IMR-90 (cell line): ENCODE measurements around the gene PHAX. TPM values are rescaled to one million over a fixed set of nuclear protein-coding genes. Genes with fewer than 3 reads are reported as not detected.

ENCODE experiments used
- ATAC-seq: fragments of 200-7000 bp; cut with Tn5 transposase; 2 replicates; pipeline ENCODE4 v1.9.1; 2020; ENCODE audit warnings: low read depth, mild to moderate bottlenecking, moderate library complexity
- BruUV-seq: library from RNA; stranded (reverse); fragments of 400-500 nt; replicated peaks from 2 replicates; lab custom pipeline; 2021; lab: Mats Ljungman, UMichigan
- CTCF ChIA-PET: fragments of 300-600 bp; formaldehyde crosslinking; extraction: SDS; loops from one replicate; lab custom pipeline; 2021; ENCODE audit warnings: antibody characterized with exemption; lab: Yijun Ruan, JAX
- POLR2A ChIA-PET: fragments of 300-600 bp; sonication (Branson Sonifier 250); formaldehyde crosslinking; loops from one replicate; lab custom pipeline; 2022; ENCODE audit warnings: antibody characterized with exemption; ENCODE audit not compliant: unreplicated experiment; lab: Charles Lee
- DNase-seq: peaks from one replicate; pipeline ENCODE4 v3.0.0; 2013
- H2AFZ ChIP-seq: replicated peaks from 2 replicates; pipeline ENCODE3; 2013; ENCODE audit warnings: low read length, mild to moderate bottlenecking; ENCODE audit not compliant: poor library complexity
- H2AK5ac ChIP-seq: 2 replicates; pipeline ENCODE4 v1.6.1; 2013; ENCODE audit warnings: low read depth, low read length, inconsistent platforms
- H2AK9ac ChIP-seq: replicated peaks from 2 replicates; pipeline ENCODE3; 2013; ENCODE audit warnings: mild to moderate bottlenecking, low read depth, low read length, moderate library complexity; ENCODE audit not compliant: poor library complexity
- H2BK120ac ChIP-seq: 2 replicates; pipeline ENCODE4 v1.6.1; 2013; ENCODE audit warnings: low read depth, low read length, inconsistent platforms
- H2BK15ac ChIP-seq: 3 replicates; pipeline ENCODE4 v1.6.1; 2013; ENCODE audit warnings: low read depth, low read length, inconsistent platforms
- H2BK20ac ChIP-seq: 2 replicates; pipeline ENCODE4 v1.6.1; 2013; ENCODE audit warnings: low read depth, mild to moderate bottlenecking, inconsistent platforms, low read length, moderate library complexity
- H2BK5ac ChIP-seq: 2 replicates; pipeline ENCODE4 v1.6.1; 2013; ENCODE audit warnings: mild to moderate bottlenecking, low read depth, low read length, inconsistent platforms; ENCODE audit not compliant: poor library complexity, severe bottlenecking
- H3K14ac ChIP-seq: replicated peaks from 2 replicates; pipeline ENCODE4 v1.6.1; 2013; ENCODE audit warnings: low read depth, low read length, inconsistent platforms
- H3K18ac ChIP-seq: 2 replicates; pipeline ENCODE4 v1.6.1; 2013; ENCODE audit warnings: low read depth, low read length, control low read depth
- H3K23ac ChIP-seq: 2 replicates; pipeline ENCODE4 v1.6.1; 2013; ENCODE audit warnings: low read depth, low read length, inconsistent platforms
- H3K27ac ChIP-seq: 2 replicates; pipeline ENCODE4 v1.5.1; 2013; ENCODE audit warnings: mild to moderate bottlenecking, control low read depth, low read length; ENCODE audit not compliant: insufficient read depth
- H3K27me3 ChIP-seq: 2 replicates; pipeline ENCODE4 v1.6.1; 2013; ENCODE audit warnings: low read length; ENCODE audit not compliant: control insufficient read depth, insufficient read depth
- H3K36me3 ChIP-seq: 2 replicates; pipeline ENCODE4 v1.6.1; 2013; ENCODE audit warnings: low read length, mixed read lengths; ENCODE audit not compliant: control insufficient read depth, insufficient read depth
- H3K4ac ChIP-seq: 2 replicates; pipeline ENCODE4 v1.6.1; 2013; ENCODE audit warnings: low read depth, low read length, inconsistent platforms
- H3K4me1 ChIP-seq: 2 replicates; pipeline ENCODE4 v1.6.1; 2013; ENCODE audit warnings: low read length, mixed read lengths; ENCODE audit not compliant: control insufficient read depth, insufficient read depth
- H3K4me2 ChIP-seq: 2 replicates; pipeline ENCODE4 v1.6.1; 2013; ENCODE audit warnings: low read depth, mild to moderate bottlenecking, control low read depth, low read length, moderate library complexity
- H3K4me3 ChIP-seq: 2 replicates; pipeline ENCODE4 v1.5.1; 2013; ENCODE audit warnings: low read depth, mild to moderate bottlenecking, control low read depth, low read length, moderate library complexity; ENCODE audit not compliant: insufficient read depth
- H3K56ac ChIP-seq: 2 replicates; pipeline ENCODE4 v1.6.1; 2013; ENCODE audit warnings: low read length, inconsistent platforms; ENCODE audit not compliant: insufficient read depth; ENCODE audit errors: extremely low read depth
- H3K79me1 ChIP-seq, 2 experiments: 2 replicates each; pipeline ENCODE4 v1.6.1; 2013; ENCODE audit warnings: low read length in 2 of 2, inconsistent platforms in 1 of 2, low read depth in 1 of 2
- H3K9ac ChIP-seq: 2 replicates; pipeline ENCODE4 v1.6.1; 2013; ENCODE audit warnings: low read depth, low read length, control low read depth
- H3K9me1 ChIP-seq: 2 replicates; pipeline ENCODE4 v1.6.1; 2013; ENCODE audit warnings: low read length, inconsistent platforms; ENCODE audit not compliant: insufficient read depth
- H3K9me3 ChIP-seq: 2 replicates; pipeline ENCODE4 v1.6.1; 2013; ENCODE audit warnings: low read length; ENCODE audit not compliant: control insufficient read depth, insufficient read depth
- H4K20me1 ChIP-seq: 2 replicates; pipeline ENCODE4 v1.6.1; 2013; ENCODE audit warnings: low read length, inconsistent platforms; ENCODE audit not compliant: insufficient read depth
- H4K5ac ChIP-seq: 2 replicates; pipeline ENCODE4 v1.6.1; 2013; ENCODE audit warnings: mild to moderate bottlenecking, low read depth, low read length, control low read depth
- H4K8ac ChIP-seq, 2 experiments: 2 replicates each; pipeline ENCODE4 v1.6.1; 2013; ENCODE audit warnings: low read depth in 2 of 2, low read length in 2 of 2, control low read depth in 1 of 2, inconsistent platforms in 1 of 2
- H4K91ac ChIP-seq: 2 replicates; pipeline ENCODE4 v1.6.1; 2013; ENCODE audit warnings: low read depth, low read length, inconsistent platforms; ENCODE audit not compliant: insufficient read depth
- CTCF ChIP-seq: conservative IDR thresholded peaks from 2 replicates; pipeline ENCODE4 v1.5.1; 2012; ENCODE audit warnings: mild to moderate bottlenecking, low read depth, low read length, improper control_type of control experiment
- ELK1 ChIP-seq: fragments of 150-350 bp; IDR thresholded peaks from 2 replicates; pipeline ENCODE4 v1.6.1; 2016; ENCODE audit warnings: low read depth, mild to moderate bottlenecking, low read length, moderate library complexity, borderline replicate concordance
- MAZ ChIP-seq: IDR thresholded peaks from 2 replicates; pipeline ENCODE4 v1.6.1; 2012; ENCODE audit warnings: low read depth, mild to moderate bottlenecking, low read length, improper control_type of control experiment, moderate library complexity, borderline replicate concordance
- POLR2A ChIP-seq: IDR thresholded peaks from 2 replicates; pipeline ENCODE4 v1.6.1; 2012; ENCODE audit warnings: mild to moderate bottlenecking, low read depth, low read length
- RAD21 ChIP-seq: IDR thresholded peaks from 2 replicates; pipeline ENCODE4 v1.6.1; 2012; ENCODE audit warnings: low read length, improper control_type of control experiment
- SMC3 ChIP-seq: fragments of 150-350 bp; IDR thresholded peaks from 2 replicates; pipeline ENCODE4 v1.6.1; 2016; ENCODE audit warnings: low read depth, mild to moderate bottlenecking, antibody characterized with exemption, low read length, moderate library complexity
- USF2 ChIP-seq: fragments of 150-350 bp; IDR thresholded peaks from 2 replicates; pipeline ENCODE4 v1.6.1; 2017; ENCODE audit warnings: mild to moderate bottlenecking, antibody characterized with exemption, low read length, low read depth
- WGBS, 2 experiments: methylation state at CpG; one replicate each; pipeline versions ENCODE4 v1.1.5 to v1.1.7; 2013; ENCODE audit warnings: missing lambda C conversion rate in 2 of 2; ENCODE audit not compliant: insufficient read length in 1 of 2; ENCODE audit errors: extremely low coverage in 2 of 2; 5-methylcytosine and 5-hydroxymethylcytosine counted together
- dilution Hi-C: fragments of 300-500 bp; cut with HindIII; formaldehyde crosslinking; loops from one replicate; pipeline ENCODE4 v1.14.3; 2018; ENCODE audit warnings: low sequenced_read_pairs; ENCODE audit not compliant: unreplicated experiment
- in situ Hi-C: fragments of 300-500 bp; cut with MboI; formaldehyde crosslinking; loops from 3 replicates; pipeline ENCODE4 v1.14.3; 2019; ENCODE audit warnings: low sequenced_read_pairs, inconsistent platforms, mixed read lengths
- intact Hi-C: fragments of 100-400 bp; cut with micrococcal nuclease; formaldehyde crosslinking; loops from 2 replicates; pipeline ENCODE4 v1.10.0; 2022
- polyA plus RNA-seq, 3 experiments: library from polyadenylated mRNA; depleted of rRNA; stranded (reverse); fragments of >200 nt; gene quantifications; 2 replicates each; pipeline ENCODE4 v1.2.3, GENCODE V29; 2012; ENCODE audit warnings: low replicate concordance in 1 of 3
- total RNA-seq: library from RNA; depleted of rRNA; stranded (reverse); fragments of >200 nt; gene quantifications from 2 replicates; pipeline ENCODE4 v1.2.3, GENCODE V29; 2012

PHAX gene
- total and polyA plus RNA-seq, 2 of the 4 experiments (the other 2 are of a cell fraction), result 32.5 to 46.4 TPM

DNA sequence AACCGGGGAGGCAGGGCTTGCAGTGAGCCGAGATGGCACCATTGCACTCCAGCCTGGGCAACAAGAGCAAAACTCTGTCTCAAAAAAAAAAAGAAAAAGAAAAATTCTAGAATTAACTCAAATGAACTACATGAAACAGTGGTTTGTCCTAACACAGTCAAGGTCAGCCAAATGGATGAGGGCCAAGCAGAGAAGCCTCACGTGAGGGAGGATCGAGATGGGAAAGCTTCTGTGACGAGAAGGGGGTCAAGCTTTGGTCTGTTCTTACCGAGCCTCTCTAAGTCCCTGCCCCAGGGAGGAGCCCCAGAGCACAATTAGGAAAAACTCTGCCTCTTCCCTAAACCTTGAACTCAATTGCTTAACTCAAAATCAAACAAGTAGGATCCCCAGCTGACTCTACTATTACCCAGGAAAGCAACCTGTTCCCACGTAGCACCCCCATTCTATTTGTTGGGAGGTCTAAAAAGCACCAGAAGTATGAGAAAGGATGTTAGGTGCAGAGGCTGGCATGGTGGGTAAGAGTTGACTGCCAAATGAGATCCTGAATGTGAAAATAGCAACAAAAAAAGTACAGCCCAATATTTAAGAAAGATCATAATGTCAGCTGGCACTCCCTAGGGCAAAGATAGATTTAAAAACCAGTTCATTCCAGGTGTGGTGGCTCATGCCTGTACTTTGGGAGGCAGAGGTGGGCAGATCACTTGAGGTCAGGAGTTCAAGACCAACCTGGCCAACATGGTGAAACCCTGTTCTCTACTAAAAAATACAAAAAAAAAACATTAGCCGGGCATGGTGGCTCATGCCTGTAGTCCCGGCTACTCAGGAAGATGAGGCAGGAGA is 13.0 kb upstream of the PHAX start:
- no peak overlapping the region for H3K4me3 ChIP-seq
- CTCF ChIA-PET, result no interaction called here
- no peak for ATAC-seq

More for the DNA sequence above, 13.0 kb upstream of the PHAX start:
- no peak overlapping the region for H4K91ac ChIP-seq
- POLR2A ChIA-PET, result no interaction called here
- no peak overlapping the region for H2AK9ac ChIP-seq
- in situ Hi-C loops, result no loop called here
- dilution Hi-C loops, result no loop called here
- no peak overlapping the region for H3K18ac ChIP-seq
- H3K56ac ChIP-seq, result no peak overlapping the region
- H3K36me3 ChIP-seq, result peaks cover 20% of the 10 kb centered on the region
- H3K9ac ChIP-seq, result no peak overlapping the region
- no peak overlapping the region for H4K5ac ChIP-seq
- H3K27ac ChIP-seq, result no peak overlapping the region
- no peak for TF ChIP-seq USF2
- TF ChIP-seq MAZ, result no peak
- no peak for TF ChIP-seq ELK1
- no peak for TF ChIP-seq SMC3
- TF ChIP-seq RAD21, result no peak
- no peak for TF ChIP-seq POLR2A
- no peak for TF ChIP-seq CTCF
- H3K4me1 ChIP-seq, result no peaks in the 10 kb centered on the region
- no peak overlapping the region for H2BK15ac ChIP-seq
- no peak overlapping the region for H2BK120ac ChIP-seq
- DNase-seq, result no peak
- no peaks in the 10 kb centered on the region for H4K20me1 ChIP-seq
- BruUV-seq, result no TSS peak
- no peak overlapping the region for H3K14ac ChIP-seq
- no peak overlapping the region for H2AK5ac ChIP-seq
- H2BK5ac ChIP-seq, result no peak overlapping the region
- H3K9me3 ChIP-seq, result no peaks in the 10 kb centered on the region
- H3K9me1 ChIP-seq, result no peaks in the 10 kb centered on the region; the same call in 1 of the 2 replicates
- H4K8ac ChIP-seq, result no peak overlapping the region
- no peaks in the 10 kb centered on the region for H3K27me3 ChIP-seq
- H2BK20ac ChIP-seq, result no peak overlapping the region
- no peak overlapping the region for H3K23ac ChIP-seq
- peaks cover 9 to 20% of the 10 kb centered on the region in 2 experiments; a peak in 3 of 4 replicates for H3K79me1 ChIP-seq
- 100% methylated on average over 1 of the region's 9 CpGs; no CpG with 5 or more reads in 1 of the 2 experiments for WGBS, 2 experiments
- H3K4me2 ChIP-seq, result no peak overlapping the region
- H3K4ac ChIP-seq, result no peak overlapping the region
- no peak overlapping the region for H2AFZ ChIP-seq
- intact Hi-C loops, result no loop called here
